HG03520 (cell line): Measurements from ENCODE around the gene MED13L.
A peak's percentile ranks its signal among the peaks of the same experiment; 100 is the strongest.

Experiments used
- ATAC-seq: cut with Tn5 transposase; IDR thresholded peaks from one replicate; pipeline ENCODE4 v1.9.1; 2021; ENCODE audit warnings: mild to moderate bottlenecking, moderate library complexity; ENCODE audit not compliant: unreplicated experiment

MED13L gene

GRCh38 chr12:116188581-116188980 is 88.9 kb downstream of the MED13L start:
- ATAC-seq = no peak

GRCh38 chr12:116187151-116187511 is 90.4 kb downstream of the MED13L start:
- no peak for ATAC-seq

GRCh38 chr12:116186482-116187150 is 90.9 kb downstream of the MED13L start:
- no peak for ATAC-seq

- ATAC-seq = no peak
Observed at GRCh38 chr12:116184763-116185162, 92.7 kb downstream of the MED13L start.

- no peak for ATAC-seq
Observed at GRCh38 chr12:116183741-116184141, 93.8 kb downstream of the MED13L start.

GRCh38 chr12:116182359-116183063 is 95.0 kb downstream of the MED13L start:
- no peak for ATAC-seq

GRCh38 chr12:116180448-116180847 is 97.0 kb downstream of the MED13L start:
- ATAC-seq = no peak

- ATAC-seq = no peak
Observed at GRCh38 chr12:116179384-116179783, 98.1 kb downstream of the MED13L start.

GRCh38 chr12:116177017-116177416 is 100.5 kb downstream of the MED13L start:
- ATAC-seq = no peak

GRCh38 chr12:116174904-116175303 is 102.6 kb downstream of the MED13L start:
- ATAC-seq = no peak

- no peak for ATAC-seq
Observed at GRCh38 chr12:116174006-116174405, 103.5 kb downstream of the MED13L start.

GRCh38 chr12:116172224-116172849 is 105.2 kb downstream of the MED13L start:
- peak; percentile 72 for ATAC-seq

- ATAC-seq = no peak
Observed at GRCh38 chr12:116171549-116171948, 105.9 kb downstream of the MED13L start.

- no peak for ATAC-seq
Observed at GRCh38 chr12:116169071-116169470, 108.4 kb downstream of the MED13L start.

GRCh38 chr12:116166306-116166705 is 111.2 kb downstream of the MED13L start:
- ATAC-seq = no peak

GRCh38 chr12:116165036-116165425 is 112.5 kb downstream of the MED13L start:
- ATAC-seq = no peak

- no peak for ATAC-seq
Observed at GRCh38 chr12:116164250-116165035, 113.0 kb downstream of the MED13L start.

GRCh38 chr12:116162071-116162470 is 115.4 kb downstream of the MED13L start:
- no peak for ATAC-seq

GRCh38 chr12:116161588-116161987 is 115.9 kb downstream of the MED13L start:
- ATAC-seq = no peak

GRCh38 chr12:116160883-116161458 is 116.5 kb downstream of the MED13L start:
- ATAC-seq = no peak

- ATAC-seq = no peak
Observed at GRCh38 chr12:116160231-116160630, 117.3 kb downstream of the MED13L start.
